NOMO-1 treated with DMSO at 0.1 percent for 48 hours (cell line): ENCODE data around the gene RANBP1.

Source experiments
- DNase-seq: peaks from one replicate; lab custom pipeline; 2025; ENCODE audit not compliant: unreplicated experiment; lab: John Stamatoyannopoulos, UW

The RANBP1 gene

DNA sequence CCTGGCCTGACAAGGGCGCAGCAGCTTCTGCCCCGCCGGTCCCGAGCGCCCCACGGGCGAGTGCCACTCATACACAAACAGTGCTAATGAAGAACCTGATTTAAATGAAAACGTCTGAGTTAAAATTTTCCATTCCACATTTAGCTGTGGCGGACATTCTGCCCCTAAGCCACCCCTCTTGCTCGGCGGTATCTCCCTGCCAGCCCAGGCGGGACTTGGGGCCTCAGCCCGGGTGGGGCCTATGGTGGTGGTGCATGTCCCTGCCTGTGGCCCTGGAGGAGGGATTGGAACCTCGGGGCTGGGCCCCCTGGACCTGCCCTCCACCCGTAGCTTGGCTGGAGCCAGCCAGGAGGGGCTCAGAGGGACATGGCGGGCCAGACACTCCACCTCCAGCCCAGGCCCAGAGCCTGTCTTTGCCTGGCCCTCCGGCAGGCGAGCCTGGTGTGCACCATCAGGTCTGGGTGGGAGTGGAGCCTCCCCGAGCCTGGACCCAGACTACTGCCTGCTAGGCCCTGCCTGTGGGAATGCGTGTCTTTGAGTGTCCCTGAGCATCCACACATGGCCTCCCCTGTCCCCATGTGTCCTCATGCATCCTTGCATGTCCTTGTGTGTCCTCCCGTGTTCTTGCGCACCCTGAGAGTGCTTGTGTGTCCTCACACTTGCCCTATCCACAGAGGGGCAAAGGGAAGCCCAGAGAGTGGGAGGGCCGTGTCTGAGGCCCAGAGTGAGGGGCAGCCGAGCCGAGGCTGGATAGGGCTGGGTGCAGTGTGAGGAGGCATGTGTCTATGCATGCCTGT lies 20.1 kb downstream of the RANBP1 start:
- no peak for DNase-seq

DNA sequence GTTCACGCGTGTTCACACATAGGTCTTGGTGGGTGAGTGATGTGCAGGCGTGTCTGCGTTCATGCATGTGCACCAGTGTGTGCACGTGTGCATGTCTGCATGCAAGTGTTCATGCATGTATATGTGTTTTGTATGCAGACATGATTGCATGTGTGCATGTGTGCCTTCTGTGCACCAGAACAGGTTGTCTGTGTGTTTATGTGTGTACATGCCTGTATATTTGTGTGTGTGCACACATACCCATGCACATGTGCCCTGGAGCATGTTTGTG lies 20.6 kb downstream of the RANBP1 start:
- no peak for DNase-seq

DNA sequence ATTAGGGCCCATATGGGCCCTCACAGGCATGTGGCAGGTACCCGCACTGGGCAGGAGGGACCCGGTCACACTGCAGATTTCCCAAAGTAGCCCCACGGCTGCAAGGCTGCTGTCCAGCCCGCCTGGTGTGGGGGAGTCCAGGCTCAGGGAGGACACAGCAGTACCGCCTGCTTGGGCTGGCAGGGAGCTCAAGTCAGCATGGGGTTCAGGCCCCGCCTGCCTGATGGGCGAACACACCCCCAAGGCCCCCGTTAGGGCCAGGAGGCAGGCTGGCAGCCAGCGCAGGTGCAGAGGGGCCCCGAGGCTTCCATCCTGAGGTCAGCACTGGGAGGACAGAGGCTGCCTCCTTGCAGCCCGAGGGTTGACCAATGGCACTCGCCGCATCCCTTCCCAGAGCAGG lies 21.2 kb downstream of the RANBP1 start:
- no peak for DNase-seq

DNA sequence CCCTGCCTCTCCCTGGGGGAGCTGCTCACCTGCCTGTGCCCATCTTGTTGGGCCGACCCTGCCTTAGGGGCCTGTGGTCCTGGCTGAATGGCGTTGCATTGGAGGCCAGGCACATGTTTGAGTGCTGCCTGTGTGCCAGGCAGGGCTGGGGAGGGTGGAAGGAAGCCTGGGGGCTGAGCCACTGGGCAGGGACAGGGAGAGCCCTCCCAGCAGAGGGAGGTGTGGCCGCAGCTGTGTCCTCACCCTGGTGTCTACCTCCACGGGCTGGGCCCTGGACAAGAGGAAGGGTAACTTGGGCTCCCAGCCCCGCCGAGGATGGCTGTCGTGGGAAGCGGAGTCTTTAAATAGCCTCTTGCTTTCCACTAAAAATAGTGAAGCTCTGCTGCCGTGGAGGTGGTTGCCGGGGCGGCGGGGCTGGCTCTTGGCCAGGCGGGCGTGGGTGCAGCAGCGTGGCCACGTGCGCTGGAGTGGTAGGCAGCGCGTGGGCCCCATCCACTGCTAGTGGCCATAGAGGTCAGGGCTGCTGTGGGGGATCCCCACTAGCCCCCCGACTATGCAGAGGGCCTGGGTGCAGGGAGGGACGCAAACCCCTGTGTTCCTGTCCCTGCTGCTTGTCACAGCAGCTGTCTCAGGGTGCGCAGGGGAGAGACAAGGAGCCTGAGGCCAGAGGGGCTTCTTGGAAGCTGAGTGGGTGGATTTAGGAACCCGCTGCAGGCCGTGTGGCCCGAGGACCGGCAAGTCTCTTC lies 21.9 kb downstream of the RANBP1 start:
- no peak for DNase-seq

DNA sequence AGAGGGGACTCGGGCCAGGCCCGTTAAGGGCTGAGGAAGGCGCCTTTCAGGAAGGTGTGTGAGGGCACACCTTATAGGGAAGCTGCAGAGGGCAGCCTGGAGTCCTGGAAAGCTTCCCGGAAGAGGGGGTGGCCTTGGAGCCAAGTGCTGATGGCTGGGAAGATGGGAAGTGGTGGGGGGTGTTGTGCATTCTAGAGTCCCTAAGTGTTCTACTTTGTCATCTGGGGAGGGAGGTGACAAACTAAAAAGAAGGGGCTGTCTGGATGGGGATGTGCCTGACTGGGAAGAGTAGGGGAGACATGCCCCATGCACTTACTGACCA lies 22.5 kb downstream of the RANBP1 start:
- DNase-seq: no peak

DNA sequence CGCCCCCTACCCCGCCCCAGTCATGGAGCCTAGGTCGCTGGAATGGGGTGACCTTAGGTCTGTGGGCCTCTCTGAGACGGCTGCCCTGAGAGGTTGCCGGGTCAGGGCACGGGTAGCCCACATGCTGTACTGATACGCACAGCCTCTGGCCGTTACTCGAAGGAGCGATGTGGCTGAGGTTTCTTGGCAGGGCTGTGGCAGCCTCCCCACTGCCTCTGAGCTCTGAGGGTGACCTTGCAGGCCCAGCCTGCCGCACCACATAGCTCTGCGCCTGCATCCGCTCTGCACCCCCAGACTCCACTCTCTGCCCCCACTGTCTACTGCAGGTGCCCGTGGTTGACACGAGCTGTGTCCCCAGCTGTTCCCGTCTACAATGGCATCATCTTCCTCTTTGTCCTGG lies 23.0 kb downstream of the RANBP1 start:
- DNase-seq: no peak

DNA sequence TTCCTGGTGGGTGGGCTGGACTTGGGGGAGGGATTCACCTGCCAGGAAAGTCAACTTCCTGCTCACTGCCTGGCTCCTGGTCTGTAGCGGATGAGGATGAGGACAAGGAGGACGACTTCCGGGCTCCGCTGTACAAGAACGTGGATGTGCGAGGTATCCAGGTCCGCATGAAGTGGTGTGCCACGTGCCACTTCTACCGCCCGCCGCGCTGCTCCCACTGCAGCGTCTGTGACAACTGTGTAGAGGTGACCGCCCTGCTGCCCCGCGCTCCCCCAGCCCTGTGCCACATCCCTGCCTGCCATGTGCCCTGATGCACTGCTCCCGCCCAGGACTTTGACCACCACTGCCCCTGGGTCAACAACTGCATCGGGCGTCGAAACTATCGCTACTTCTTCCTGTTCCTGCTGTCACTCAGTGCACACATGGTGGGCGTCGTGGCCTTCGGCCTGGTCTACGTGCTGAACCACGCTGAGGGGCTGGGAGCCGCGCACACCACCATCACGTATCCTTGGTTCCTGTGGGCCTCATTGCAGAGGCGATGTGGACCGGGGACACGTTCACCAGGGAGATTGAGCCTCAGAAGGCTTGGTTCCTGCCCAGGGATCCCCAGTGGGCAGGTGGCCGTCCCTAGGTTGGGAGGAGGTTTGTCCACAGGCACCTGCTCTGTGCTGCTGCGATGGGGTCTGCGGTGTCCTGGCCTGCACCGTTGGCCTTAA lies 23.6 kb downstream of the RANBP1 start:
- DNase-seq: no peak

DNA sequence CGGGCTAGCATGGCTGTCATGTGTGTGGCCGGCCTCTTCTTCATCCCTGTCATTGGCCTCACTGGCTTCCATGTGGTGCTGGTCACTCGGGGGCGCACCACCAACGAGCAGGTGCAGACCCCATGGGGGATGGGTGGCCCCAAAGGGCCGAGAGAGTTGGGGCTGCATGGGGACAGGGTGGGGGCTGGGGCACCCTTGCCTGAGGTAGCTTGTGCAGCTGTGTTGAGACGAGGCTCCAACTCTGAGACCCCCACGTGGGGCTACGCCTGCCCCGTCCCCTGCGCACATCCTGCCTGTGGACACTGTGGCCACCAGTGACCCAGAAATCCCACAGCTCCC lies 24.2 kb downstream of the RANBP1 start:
- DNase-seq: no peak

DNA sequence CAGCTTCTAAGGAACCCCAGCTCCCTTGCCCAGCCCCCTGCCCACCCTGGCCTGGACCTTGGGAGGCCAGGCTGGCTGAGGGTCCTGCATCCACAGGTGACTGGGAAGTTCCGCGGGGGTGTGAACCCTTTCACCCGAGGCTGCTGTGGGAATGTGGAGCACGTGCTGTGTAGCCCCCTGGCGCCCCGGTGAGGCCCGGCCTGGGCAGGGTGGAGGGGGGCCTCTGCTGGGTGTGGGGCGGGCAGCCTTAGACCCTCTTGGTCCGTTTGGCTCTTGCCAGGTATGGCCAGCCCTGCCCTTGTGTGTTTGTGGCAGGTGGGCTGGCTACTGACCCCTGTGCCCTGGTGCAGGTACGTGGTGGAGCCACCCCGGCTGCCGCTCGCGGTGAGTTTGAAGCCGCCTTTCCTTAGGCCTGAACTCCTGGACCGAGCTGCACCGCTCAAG lies 24.6 kb downstream of the RANBP1 start:
- no peak for DNase-seq

DNA sequence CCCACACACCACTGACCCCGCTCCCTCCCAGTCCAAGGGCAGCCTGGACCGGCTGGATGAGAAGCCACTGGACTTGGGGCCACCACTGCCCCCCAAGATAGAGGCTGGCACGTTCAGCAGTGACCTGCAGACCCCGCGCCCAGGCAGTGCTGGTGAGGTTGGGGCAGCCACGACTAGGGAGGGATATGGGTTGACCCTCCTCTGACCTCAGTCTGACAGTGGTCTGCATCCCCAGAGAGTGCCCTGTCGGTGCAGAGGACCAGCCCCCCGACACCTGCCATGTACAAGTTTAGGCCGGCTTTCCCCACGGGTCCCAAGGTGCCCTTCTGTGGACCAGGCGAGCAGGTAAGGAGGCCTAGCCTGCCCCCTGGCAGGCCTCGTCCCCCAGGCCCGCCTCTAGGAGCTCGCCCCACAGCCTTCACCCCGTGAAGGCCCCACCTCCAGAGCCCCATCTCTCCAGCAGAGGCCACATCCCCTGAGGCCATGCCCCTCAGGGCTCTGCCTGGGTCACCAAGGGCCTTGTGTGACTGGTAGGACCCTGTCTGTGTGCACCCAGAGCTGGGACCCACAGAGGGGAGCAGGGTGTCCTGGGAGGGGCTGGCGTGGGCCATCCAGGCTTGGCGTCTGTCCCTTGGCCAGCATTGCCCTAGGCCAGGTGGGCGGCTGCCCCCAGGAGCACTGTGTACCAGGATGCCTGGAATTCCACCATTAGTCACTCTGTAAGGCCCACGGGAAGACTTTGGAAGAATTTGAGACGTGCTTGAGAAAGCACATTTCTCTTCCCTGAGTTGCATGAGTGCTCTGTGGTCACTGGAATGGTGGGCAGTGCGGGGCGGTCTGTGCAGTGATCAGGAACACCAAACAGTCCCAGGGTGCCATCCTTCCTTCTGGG lies 25.5 kb downstream of the RANBP1 start:
- DNase-seq: no peak

DNA sequence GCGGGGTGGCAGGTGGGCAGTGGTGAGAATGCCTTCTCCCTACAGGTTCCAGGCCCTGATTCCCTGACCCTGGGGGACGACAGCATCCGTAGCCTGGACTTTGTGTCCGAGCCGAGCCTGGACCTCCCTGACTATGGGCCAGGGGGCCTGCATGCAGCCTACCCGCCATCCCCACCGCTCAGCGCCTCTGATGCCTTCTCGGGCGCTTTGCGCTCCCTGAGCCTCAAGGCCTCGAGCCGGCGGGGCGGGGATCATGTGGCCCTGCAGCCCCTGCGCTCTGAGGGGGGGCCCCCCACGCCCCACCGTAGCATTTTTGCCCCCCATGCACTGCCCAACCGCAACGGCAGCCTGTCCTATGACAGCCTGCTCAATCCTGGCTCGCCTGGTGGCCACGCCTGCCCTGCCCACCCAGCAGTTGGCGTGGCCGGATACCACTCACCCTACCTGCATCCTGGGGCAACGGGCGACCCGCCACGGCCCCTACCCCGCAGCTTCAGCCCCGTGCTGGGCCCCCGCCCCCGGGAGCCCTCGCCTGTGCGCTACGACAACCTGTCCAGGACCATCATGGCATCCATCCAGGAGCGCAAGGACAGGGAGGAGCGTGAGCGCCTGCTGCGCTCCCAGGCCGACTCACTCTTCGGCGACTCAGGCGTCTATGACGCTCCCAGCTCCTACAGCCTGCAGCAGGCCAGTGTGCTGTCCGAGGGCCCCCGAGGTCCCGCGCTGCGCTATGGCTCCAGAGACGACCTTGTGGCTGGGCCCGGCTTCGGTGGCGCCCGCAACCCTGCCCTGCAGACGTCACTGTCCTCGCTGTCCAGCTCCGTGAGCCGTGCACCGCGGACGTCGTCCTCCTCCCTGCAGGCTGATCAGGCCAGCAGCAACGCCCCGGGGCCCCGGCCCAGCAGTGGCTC lies 27.1 kb downstream of the RANBP1 start:
- DNase-seq: no peak

DNA sequence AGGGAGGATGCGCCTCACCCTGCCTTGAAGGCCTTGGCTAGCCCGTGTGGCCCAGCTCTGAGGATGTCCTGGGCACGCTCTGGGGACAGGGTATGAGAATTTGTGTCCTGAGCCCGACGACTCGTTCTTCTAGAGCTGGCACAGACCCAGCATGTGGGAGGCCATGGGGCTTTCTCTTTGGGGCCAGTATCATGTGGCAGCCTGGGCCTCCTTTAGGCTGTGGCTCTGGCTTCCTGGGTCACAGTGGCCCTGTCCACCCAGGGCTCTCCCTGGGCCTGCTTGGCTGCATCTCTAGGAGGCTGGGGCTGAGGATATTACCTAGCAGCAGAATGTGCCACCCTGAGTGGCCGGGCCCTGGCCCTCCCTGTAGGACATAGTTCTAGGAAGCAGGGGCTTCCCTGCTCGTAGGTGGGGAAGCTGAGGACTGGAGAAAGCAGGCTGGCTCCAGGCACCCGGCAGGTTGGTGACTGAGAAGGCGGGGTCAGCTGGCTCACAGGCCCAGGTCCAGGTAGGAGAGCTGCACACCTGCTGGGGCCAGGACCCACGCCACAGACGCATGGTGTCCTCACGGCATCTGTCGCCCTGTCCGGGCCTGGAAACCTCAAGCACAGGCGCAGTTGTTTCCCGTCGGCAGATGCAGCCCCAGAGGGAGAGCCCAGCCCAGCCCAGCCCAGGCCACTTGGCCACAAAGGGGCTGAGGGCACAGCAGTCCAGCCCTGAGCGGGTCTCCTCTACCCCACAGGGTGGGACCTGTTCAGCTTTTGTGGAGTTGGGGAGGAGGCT lies 28.2 kb downstream of the RANBP1 start:
- no peak for DNase-seq

DNA sequence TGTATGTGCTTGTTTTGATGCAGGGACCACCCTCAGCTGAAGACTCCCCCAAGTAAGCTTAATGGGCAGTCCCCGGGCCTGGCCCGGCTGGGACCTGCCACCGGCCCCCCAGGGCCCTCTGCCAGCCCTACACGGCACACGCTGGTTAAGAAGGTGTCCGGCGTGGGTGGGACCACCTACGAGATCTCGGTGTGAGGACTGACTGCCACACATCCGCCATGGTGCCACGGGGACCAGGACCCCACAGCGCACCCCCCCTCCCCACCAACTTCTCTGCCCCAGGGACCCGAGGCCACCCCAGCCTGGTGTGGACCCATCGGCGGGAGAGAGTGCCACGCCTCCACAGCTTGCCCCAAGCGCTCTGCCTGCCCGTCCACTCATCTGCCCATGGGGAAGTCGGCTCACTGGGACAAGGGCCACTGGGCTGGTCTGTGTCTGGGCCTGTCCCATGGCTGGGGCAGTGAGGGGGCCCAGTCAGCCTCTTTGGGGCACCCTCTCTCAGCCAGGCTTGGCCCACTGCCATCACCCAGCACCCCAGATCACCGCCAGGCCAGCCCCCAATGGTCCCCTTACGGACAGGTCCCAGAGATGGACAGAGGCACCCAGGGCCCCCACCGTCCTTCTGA lies 29.4 kb downstream of the RANBP1 start:
- no peak for DNase-seq

DNA sequence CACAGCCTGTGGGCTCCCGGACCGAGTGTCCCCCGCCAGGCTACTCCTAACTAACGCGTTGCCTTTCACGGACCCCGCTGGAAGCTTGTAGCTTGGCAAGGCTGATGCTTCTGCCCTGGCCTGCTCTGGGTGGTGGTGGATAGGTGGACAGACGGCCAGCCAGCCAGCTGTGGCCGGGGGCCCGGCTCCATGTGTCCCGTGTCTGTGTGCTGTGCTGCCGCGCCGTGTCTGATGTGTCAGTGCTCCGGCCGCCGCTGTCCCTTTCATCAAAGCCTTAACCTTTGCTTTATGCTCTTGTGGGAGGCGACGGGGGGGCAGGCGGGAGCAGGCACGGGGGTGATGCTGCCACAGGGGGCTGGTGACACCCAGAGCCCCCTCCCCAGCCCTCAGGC lies 29.9 kb downstream of the RANBP1 start:
- DNase-seq: no peak

DNA sequence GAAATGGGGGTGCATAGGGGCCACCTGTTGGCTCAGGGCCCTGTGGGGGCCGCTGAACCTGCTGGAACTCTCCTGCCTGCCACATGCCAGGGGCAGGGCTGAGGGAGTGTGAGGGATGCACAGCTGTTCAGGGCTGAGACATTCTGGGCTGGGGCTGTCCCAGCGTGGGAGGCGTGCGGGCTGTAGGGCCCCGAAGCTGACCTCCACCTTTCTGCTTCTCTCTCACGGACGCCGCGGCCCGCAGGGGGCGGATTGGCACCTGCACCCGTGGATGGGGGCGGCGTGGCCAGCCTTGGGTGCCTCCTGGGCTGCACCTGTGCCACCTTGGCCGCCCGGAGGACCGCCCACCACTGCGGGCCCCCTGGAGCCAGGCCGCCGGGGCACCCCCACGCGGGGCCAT lies 30.9 kb downstream of the RANBP1 start:
- no peak for DNase-seq

DNA sequence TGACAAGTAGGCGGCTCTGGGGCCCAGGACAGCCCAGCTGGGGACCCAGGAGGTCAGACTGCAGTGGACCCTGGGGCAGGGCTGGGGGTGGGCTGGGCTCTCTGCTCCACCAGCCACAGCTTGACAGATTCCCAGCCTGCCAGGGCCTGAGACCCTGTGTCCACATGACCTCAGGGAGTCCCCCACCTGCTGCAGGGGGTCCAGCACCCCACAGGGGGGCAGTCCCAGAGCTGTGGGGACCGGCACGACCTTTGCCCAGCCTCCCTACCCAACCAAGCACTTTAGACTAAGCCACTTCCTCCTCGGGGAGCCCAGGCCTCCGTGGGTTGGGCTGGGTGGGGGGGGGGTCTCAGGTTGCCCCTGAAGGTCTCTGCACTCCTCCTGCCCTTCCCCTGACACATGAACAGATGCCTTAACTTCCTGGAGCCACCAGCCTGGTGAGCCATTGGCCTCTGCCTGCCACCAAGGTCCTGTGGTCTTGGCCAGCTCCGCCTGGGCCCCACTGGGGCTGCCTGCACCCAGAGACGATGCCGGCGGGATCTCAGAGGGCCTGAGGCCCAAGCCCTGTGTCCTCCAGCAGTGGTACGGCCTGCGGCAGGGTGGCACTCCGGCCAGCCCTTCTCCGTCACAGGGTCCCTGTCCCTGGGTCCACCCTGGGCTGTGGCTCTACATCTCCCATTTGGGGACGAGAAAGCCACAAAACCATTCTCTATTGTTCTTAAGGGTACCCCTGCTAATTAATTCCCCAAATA lies 31.5 kb downstream of the RANBP1 start:
- no peak for DNase-seq

DNA sequence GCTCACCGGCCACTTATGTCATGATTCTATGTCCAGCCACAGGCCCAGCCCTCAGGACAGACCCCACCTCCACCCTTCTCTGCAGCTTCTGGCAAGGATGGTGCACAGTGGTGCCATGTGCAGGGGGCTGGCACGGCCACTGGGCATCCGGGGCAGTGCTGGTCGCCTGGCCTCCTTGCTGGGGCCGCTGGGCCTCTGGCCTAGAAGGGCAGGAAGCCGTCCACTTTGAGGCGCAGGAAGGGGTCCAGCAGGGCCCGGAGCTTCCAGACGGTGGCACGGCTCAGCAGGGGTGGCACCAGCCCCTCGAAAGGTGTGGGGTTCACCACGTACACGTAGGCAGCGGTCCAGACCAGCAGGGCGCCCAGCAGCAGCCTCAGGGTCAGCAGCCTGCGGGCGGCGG lies 32.5 kb downstream of the RANBP1 start:
- no peak for DNase-seq
